Measurements from ENCODE around the gene ETS1. TPM values are rescaled to one million over a fixed set of nuclear protein-coding genes. Genes with fewer than 3 reads are reported as not detected.

The ETS1 gene
- total RNA-seq, 1 experiment from 2014 or later, result 9.2 TPM

DNA sequence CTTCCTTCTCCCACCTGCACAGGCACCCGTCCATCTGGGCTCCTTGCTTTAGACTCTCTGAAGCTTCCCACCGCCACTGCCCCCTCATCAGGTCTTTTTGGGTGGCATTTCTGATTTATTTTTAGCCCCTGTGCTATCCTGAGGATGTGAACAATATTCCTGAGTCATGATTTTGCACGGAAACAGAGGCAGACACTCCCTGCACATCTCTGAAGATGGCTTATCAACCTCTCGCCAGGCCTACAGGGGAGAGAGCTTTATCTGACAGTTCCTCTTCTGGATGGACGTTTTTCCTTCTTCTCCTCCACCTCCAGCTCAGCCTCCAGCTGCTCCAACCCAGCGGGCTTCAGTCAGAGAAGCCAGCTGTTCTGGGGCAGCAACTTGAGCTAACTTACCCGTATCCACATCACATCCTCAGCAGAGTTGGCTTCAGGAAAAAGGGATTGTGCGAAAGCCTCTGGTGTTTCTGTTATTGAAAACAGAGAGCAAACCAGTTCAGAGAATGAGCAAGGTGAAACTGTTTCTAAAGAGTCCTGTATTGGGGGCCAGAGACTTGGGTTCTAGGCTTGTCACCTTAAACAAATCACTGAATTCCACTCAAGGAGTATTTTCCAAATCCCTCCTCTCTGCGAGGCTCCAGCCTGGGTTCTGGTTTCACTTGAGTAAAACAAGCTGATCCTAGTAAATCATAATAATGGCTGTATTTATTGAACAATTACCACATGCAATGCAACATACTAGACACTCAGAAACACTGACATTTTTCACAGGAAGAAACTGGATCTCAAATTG, 33.1 kb upstream of the ETS1 start:
- in situ Hi-C loops (cut with HindIII; ENCODE audit: low pct_unique_long_range_greater_than_20kb, low sequenced_read_pairs), result no loop called here
- no peak for DNase-seq (ENCODE audit: low read depth)

DNA sequence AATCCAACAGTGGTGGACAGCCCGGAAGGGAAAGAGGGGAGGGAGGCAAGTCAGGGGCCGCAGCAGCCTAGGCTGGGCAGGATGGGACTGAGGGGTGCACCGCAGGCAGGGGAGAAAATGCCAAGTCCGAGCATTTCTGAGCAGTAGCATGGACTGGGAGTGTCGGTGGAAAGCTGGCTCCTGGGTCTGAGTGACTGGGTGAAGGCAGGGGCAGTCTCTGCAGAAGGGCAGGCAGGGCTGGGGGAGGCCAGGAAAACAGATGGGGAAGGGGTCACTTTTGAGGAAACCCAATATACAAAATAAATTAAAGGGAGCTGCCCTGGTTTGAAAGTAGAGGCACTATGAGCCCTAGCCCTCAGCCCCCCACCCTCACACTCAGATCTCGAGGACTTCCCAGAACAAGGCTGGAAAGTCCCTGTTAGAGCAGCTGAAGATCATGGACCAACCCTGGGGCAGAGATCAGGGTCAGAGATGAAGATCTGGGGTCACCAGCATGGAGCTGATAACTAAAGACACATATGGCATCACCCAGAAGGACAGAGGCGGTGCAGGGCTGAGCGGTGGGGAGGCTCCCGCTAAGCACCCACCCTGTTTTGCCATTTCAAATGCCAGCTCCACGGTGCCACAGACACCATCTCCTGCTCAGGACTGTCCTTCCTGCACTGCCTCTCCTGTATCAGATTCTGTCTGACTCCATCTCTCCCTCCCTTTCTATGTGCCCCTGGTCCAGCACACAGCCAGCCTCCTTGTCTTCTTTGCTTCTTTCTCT, 32.4 kb upstream of the ETS1 start:
- in situ Hi-C loops (cut with HindIII; ENCODE audit: low pct_unique_long_range_greater_than_20kb, low sequenced_read_pairs), result no loop called here
- DNase-seq (ENCODE audit: low read depth), result no peak

DNA sequence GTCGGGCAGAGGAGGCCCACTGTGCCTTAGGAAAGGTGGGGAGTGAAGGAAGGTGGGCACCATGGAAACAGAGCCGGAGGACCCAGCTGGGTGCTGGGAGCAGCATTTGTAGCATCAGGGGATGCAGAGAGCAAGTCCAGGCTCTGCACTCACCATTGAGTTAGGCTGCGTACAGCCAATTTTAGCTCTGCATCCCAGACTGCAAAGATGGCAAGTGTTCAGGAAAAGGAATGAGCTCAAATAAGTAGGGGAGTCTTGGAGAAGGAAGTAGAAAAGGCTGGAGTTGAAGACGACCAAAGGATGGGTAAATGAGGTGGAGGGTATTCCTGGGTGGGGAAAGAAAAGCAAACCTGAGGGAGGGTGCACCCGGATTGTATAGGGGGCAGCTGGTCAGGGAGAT, 31.6 kb upstream of the ETS1 start:
- DNase-seq (ENCODE audit: low read depth), result no peak
- in situ Hi-C loops (cut with HindIII; ENCODE audit: low pct_unique_long_range_greater_than_20kb, low sequenced_read_pairs), result no loop called here

DNA sequence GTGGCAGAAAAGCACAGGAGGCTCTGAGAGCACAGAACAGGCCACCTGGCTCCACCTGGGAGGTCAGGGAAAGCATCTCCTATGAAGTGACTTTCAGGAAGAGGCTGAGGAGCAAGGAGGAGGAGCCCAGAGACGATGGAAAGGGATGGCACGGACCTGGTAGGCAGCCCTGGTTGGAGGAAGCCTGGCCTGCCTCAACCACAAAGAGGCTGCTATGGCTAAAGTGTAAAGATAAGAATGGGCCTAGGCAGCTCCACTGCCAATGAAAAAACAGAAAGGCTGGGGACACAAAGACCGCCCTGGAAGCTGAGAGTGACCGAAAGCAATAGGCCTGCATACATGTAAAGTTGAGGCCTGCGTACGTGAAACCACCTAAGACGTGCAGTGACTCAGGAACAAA, 31.2 kb upstream of the ETS1 start:
- no peak for DNase-seq (ENCODE audit: low read depth)
- in situ Hi-C loops (cut with HindIII; ENCODE audit: low pct_unique_long_range_greater_than_20kb, low sequenced_read_pairs), result no loop called here

DNA sequence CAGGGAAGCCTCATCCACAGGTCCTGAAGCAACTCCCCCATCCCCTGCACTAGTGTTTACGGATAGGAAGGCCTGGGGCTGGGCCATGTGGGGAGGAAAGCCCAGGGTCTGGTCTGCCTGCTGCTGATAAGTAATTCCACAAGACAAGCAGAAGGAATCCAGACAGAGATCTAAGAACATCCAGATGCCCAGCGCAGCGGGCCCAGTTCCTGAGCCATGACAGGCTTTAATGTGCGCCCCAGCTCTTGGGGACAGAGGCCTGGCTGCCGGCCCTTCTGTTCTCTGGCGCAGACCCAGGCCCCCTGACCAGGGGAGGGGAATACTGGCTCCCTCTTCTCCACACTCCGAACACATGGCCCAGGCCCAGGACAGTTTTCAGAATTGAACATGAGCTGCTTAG, 28.8 kb upstream of the ETS1 start:
- in situ Hi-C loops (cut with HindIII; ENCODE audit: low pct_unique_long_range_greater_than_20kb, low sequenced_read_pairs), result no loop called here
- no peak for DNase-seq (ENCODE audit: low read depth)

DNA sequence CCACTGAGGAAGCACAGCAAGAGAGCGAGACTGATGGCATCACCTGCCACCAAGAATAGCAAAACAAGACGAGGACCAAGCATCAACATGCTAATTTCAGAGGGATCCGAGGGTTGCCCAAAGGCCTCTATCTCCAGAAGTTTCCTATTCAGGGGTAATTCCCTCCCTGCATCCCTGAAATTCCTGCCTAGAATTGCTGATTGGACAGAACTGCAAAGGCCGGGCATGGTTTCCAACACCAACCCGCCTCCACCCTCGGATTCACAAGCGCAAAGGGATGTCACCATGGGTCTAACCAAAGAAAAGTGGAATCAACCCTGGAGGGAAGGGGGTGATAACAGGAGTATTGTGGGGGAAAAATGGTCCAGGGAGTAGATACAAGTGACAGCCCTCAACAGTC, 28.3 kb upstream of the ETS1 start:
- in situ Hi-C loops (cut with HindIII; ENCODE audit: low pct_unique_long_range_greater_than_20kb, low sequenced_read_pairs), result no loop called here
- no peak for DNase-seq (ENCODE audit: low read depth)

DNA sequence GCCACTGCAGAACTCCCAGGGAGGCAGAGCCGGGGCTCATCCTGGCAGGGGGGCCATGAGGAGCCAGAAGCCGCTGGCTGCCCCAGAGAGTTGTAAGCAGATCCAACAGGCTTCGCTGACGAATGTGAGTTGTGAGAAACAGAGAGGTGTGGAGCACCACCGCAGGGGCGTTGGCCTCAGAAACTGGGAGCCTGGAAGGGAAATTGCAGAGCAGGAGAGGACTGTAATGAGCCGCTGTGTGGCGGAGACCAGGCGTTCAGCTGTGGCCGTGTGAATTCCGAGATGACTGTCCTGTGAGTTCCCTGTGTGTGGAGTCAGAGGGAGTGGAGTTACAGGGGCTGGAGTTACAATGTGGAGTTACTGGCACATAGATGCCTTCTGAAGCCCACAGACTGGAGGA, 27.7 kb upstream of the ETS1 start:
- in situ Hi-C loops (cut with HindIII; ENCODE audit: low pct_unique_long_range_greater_than_20kb, low sequenced_read_pairs), result no loop called here
- no peak for DNase-seq (ENCODE audit: low read depth)

DNA sequence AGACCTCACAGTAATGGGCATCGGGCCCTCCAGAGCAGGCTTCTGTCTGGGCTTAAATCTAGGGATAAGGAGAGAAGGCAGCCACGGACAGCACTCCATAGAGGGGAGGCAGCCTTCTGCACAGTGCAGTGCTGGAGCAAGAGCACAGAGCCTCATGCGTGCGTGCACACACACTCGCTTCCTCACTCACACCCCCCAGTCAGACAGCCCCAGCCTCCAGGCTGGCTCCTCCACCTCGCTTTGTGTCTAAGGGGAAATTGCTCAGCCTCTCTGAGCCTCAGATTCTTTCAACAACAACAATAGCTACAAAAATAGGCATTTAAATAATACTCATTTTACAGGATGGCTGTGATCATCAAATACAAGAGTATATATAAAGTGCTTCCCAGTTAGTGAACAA, 26.7 kb upstream of the ETS1 start:
- DNase-seq (ENCODE audit: low read depth), result no peak
- in situ Hi-C loops (cut with HindIII; ENCODE audit: low pct_unique_long_range_greater_than_20kb, low sequenced_read_pairs), result no loop called here

DNA sequence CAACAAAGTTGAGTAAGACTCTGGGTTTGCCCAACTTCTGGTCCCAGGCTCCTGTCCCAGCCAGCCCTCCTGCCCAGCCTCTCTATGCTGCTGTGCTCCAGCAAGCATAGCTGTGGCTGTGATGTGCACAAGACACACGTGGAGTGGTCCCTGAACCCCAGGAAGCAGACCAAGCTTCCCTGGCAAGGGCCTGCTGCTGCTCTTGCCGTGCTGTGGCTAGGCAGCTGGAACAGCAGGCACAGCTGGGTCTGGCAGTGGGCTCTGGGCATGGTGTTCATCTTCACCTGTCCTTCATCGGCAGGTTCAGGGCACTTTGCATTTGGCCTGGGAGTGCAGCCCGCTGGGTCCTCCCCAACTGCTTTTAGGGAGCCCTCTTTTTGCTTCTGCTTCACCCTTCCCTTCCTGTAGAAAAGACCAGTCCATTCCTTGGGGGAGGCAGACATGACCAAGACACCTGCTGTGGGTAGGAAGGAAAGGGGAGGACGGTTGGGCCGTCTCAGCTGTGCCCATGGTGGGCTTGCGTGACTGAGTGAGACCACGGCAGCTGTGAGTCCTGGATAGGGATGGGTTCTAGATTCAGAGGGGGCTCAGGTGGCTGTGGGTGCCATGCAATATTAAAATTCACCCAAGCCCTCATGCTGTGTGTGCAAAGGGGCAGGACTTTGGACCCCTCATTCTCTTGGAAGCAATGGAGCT, 26.1 kb upstream of the ETS1 start:
- in situ Hi-C loops (cut with HindIII; ENCODE audit: low pct_unique_long_range_greater_than_20kb, low sequenced_read_pairs), result no loop called here

DNA sequence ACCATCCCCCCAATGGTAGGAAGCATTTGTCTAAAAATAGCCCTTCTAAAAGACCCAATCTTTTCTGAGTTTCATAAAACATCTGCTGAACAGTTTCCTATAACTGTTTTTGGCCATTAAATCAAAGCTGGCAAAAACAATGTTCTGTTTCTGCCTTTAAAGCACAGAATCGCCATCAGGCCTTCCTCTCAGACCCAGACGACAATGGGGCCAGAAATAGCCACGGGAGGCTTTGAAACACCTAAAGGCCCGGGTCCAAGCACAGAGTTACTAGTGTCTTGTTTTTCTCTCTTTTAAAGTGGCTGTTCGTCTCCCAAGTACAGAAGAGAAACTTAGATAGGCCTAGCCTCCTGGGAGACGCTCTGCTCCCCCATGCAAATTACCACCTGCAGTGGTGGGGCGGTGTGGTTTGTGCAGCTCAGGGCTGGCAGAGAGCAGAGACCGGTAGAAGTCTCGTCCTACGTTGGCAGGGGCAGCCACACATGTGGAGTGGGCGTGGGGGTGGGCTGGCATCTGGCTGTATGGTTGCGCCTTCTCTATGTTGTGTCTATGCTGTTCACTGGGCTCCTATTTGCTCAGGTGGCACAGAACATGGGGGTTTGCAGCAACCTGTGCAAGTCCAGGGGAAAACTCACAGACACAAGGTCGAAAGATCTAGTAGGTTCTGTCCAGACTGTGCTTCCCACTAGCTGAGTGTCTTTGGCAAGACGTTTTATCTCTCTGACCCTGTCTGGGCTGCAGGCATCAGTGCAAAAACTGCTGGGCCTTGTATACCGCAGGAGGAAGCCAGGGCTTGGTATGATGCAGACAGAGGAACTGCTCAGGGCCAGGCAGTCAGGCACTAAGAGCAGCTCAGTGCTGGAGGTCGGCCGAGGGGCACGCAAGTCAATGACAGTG, 23.6 kb upstream of the ETS1 start:
- in situ Hi-C loops (cut with HindIII; ENCODE audit: low pct_unique_long_range_greater_than_20kb, low sequenced_read_pairs), result no loop called here
- DNase-seq (ENCODE audit: low read depth), result no peak

More for the DNA sequence above, 26.1 kb upstream of the ETS1 start:
- no peak for DNase-seq (ENCODE audit: low read depth)

DNA sequence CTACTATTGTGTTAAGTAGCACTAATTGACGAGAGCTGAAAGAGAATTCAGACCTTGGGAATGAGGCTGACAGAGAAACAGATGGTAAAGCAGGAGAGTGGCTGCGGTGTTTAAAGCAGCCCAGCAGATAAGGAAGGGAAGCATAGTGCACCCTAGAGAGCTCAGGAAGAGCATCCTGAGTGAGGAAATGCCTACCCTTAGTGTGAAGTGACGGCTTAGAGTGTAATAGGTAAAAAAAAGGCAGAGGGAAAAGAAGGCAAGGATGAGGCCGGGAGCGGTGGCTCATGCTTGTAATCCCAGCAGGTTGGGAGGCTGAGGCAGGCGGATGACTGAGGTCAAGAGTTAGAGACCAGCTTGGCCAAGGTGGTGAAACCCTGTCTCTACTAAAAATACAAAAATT, 22.4 kb upstream of the ETS1 start:
- DNase-seq (ENCODE audit: low read depth), result no peak
- in situ Hi-C loops (cut with HindIII; ENCODE audit: low pct_unique_long_range_greater_than_20kb, low sequenced_read_pairs), result no loop called here

DNA sequence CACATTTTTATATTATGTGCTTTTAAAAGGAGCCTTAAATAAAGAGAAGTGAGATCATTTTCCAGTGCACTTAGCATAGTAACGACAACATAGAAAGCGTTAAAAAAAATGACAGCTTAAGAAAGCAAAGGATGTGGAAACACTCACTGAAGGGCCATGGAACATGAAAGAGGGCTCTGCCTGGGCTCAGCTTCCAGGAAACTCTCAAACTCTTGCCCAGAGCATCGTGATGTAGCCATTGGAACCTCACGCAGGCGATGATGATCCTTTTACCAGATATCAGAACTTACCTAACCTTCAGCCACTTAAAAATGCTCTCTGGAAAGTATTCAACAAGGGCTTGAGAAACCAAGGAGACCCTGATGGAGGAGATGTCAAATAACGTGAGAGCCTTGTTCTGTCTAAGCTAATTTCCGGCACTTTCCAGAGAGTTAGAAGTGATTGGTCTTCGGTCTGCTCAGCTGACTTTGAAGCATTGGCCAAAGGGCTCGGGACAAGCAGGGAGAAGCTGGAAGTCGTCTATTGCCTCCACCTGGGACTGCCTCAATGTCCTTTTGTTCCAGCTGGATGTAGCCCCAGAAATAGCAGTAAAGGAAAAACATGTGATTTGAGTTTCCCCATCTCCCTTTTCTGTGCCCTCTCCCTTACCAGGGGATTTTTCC, 21.5 kb upstream of the ETS1 start:
- in situ Hi-C loops (cut with HindIII; ENCODE audit: low pct_unique_long_range_greater_than_20kb, low sequenced_read_pairs), result no loop called here
- no peak for DNase-seq (ENCODE audit: low read depth)

DNA sequence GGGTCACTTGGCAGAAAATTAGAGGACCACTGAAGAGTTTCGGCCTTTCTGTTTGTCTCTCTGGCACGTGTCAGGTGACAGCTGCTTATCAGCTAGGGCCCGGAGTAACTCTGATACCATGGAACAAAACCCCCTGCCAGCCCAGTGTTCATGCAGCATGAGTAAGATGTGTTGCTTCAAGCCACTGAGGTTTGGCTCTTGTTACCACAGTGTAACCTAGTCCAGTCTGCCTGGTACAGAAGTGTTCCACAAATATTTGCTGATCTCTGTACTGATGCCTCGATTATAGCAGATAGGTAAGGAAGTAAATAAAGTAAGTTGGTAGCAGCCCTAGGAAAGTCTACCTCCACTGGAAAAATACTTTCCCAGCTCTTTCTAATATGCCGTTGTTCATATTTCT, 20.5 kb upstream of the ETS1 start:
- in situ Hi-C loops (cut with HindIII; ENCODE audit: low pct_unique_long_range_greater_than_20kb, low sequenced_read_pairs), result no loop called here
- no peak for DNase-seq (ENCODE audit: low read depth)

DNA sequence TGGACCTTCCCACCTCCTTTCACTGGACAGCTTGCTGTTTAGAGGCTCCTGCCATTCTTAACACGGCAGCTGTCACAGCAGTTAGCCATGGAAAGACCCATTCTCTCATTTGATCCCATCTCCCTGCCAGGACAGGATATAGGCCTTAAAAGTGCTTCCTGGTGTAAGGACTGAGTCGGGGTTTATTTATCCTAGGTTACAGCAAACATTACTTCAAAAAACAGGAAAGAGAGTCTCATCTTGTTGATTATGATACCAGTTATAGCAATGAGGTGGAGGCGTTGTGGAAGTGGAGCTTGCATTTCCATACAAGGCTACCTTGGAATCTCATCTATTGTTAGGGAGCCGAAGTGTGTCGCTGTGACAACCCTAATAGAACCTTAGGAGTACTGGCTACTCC, 17.4 kb upstream of the ETS1 start:
- in situ Hi-C loops (cut with HindIII; ENCODE audit: low pct_unique_long_range_greater_than_20kb, low sequenced_read_pairs), result no loop called here
- no peak for DNase-seq (ENCODE audit: low read depth)

DNA sequence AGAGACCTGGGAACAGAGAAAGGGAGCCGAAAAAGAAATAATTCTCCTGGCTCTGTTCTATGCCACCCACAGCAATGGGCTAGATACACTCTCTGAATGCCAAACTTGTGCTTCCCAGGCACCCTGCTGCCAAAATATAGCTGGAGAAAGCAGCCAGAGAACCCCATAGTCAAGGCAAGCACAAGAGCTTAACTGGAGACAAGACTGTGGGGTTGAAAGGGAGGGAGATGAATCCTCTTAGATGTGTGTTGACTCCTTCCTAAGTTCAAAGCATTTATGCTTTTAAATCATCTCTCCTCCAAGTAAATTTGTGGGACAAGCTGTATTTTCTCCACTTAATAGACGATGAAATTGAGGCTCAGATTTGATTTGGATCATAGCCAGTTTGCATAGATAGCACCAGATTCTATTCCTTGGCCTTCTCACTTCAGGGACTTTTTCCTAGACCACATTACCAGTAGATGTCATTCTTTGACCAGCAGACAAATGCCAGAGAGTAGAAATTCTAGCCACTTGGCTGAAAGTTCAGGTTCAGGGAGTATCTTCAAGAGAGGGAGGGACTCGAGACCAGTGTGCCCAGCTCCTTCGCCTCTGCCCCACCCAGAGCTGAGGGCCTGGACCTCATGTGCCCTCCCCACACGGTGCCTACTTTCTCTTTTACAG, 16.5 kb upstream of the ETS1 start:
- in situ Hi-C loops (cut with HindIII; ENCODE audit: low pct_unique_long_range_greater_than_20kb, low sequenced_read_pairs), result no loop called here
- DNase-seq (ENCODE audit: low read depth), result no peak

DNA sequence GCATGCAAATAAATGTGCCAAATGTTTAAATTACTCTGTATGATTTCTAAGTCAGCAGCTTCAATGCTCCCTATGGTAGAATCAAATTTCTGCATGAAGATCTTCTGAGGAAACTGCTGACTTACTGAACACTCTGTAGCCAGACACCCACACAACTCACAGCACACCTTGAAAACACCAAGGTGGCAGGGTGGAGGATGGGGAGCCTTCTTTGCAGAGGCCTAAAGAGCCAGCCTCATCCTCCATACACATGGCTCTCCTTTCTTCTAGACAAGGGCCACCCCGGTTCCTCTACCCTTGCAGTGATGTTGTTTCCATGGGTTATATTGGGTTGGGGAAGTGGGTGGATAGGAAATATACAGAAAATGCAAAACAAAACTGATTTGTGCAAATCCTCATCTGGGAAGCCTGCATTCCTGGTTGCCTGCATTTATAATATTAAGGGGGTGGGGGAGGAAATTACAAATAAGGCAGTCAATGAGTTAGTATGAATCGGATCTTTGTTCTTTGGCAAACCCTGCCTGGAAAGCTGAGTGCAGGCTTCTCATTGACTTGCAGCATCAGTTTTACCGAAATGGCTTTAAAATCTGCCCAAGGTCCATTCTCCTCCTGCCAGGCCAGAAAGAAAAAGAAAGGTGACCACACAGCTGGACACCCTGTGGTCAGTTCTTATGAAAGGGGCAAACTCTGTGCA, 15.8 kb upstream of the ETS1 start:
- no peak for DNase-seq (ENCODE audit: low read depth)
- in situ Hi-C loops (cut with HindIII; ENCODE audit: low pct_unique_long_range_greater_than_20kb, low sequenced_read_pairs), result no loop called here

DNA sequence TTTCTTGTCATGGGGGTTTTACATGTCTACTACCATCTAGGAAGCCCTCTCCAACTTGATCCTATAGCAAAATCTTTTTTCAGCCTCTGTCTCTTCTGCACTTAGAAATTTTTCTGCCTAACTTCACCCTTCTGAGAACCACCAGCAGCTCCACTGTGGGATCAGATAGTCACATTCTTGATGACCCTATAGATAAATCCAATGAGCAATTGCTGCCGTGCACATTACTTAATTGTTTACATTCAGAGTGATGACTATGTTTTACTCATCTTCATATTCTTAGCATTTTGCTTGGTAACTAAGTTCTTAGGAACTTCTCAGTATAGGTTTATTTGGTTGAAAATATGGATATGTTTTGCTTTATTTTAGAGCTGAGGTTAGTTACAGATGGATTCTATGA, 12.4 kb upstream of the ETS1 start:
- in situ Hi-C loops (cut with HindIII; ENCODE audit: low pct_unique_long_range_greater_than_20kb, low sequenced_read_pairs), result no loop called here
- no peak for DNase-seq (ENCODE audit: low read depth)
